HCT116 (cell line): ENCODE data around the gene RPL38. TPM values are rescaled to one million over a fixed set of nuclear protein-coding genes. Genes with fewer than 3 reads are reported as not detected.

Experiments used
- ATAC-seq: fragments of 200-7000 bp; cut with Tn5 transposase; 2 replicates; pipeline ENCODE4 v1.9.1; 2020; ENCODE audit warnings: mild to moderate bottlenecking, moderate library complexity
- BruUV-seq: library from RNA; stranded (reverse); fragments of 400-500 nt; replicated peaks from 2 replicates; lab custom pipeline; 2021; lab: Mats Ljungman, UMichigan
- CTCF ChIA-PET: fragments of 300-600 bp; sonication (Branson Sonifier 250); formaldehyde crosslinking; loops from one replicate; lab custom pipeline; 2021; ENCODE audit warnings: antibody characterized with exemption; lab: Charles Lee
- POLR2A ChIA-PET: fragments of 300-600, 350-600 bp; sonication (Branson Sonifier 250); formaldehyde crosslinking; loops from one replicate; lab custom pipeline; 2021; ENCODE audit warnings: antibody characterized with exemption; lab: Charles Lee
- RAD21 ChIA-PET, 2 experiments: fragments of 300-600 bp; sonication (Branson Sonifier 250); formaldehyde crosslinking; loops; one replicate each; lab custom pipeline; 2023; ENCODE audit warnings: low total read pairs in 2 of 2; ENCODE audit not compliant: uncharacterized antibody in 2 of 2, unreplicated experiment in 2 of 2, low non-redundant PET in 1 of 2; lab: Charles Lee
- DNase-seq: peaks from one replicate; pipeline ENCODE4 v3.0.0-alpha.2; 2010; ENCODE audit warnings: low read depth, low spot score
- H2AFZ ChIP-seq: fragments of 200-600 bp; shearing (Covaris generic), sonication (generic); 2 replicates; pipeline ENCODE4 v1.6.1; 2017; ENCODE audit warnings: low read depth, mixed run types, mixed read lengths, antibody characterized with exemption, low read length; ENCODE audit not compliant: poor library complexity, severe bottlenecking
- H3K27ac ChIP-seq: 2 replicates; pipeline ENCODE4 v1.5.1; 2012; ENCODE audit warnings: low read depth, low read length
- H3K27me3 ChIP-seq: fragments of 200-600 bp; sonication (generic); 2 replicates; pipeline ENCODE4 v1.6.1; 2016; ENCODE audit warnings: mixed run types, low read length, mixed read lengths; ENCODE audit not compliant: insufficient read depth
- H3K36me3 ChIP-seq, 2 experiments: fragments of 200-500 bp in 1 of 2; fragments of 200-600 bp in 1 of 2; sonication (Bioruptor generic) in 1 of 2; sonication (generic) in 1 of 2; 2 replicates each; pipeline versions ENCODE4 v1.5.1 to v1.6.1; 2014 to 2016; ENCODE audit warnings: low read length in 2 of 2, inconsistent platforms in 1 of 2, mixed read lengths in 1 of 2, mixed run types in 1 of 2; ENCODE audit not compliant: insufficient read depth in 2 of 2, control insufficient read depth in 1 of 2
- H3K4me1 ChIP-seq, 2 experiments: fragments of 200-600 bp in 1 of 2; sonication (generic) in 1 of 2; 2 replicates each; pipeline versions ENCODE4 v1.5.1 to v1.6.1; 2012 to 2017; ENCODE audit warnings: low read length in 2 of 2, inconsistent platforms in 1 of 2, mild to moderate bottlenecking in 1 of 2, mixed read lengths in 1 of 2, mixed run types in 1 of 2, moderate library complexity in 1 of 2; ENCODE audit not compliant: insufficient read depth in 2 of 2, control insufficient read depth in 1 of 2
- H3K4me2 ChIP-seq: fragments of 200-600 bp; sonication (generic); 2 replicates; pipeline ENCODE4 v1.6.1; 2017; ENCODE audit warnings: mixed run types, low read length, mixed read lengths
- H3K4me3 ChIP-seq, 2 experiments: fragments of 200-600 bp in 1 of 2; sonication (generic) in 1 of 2; replicated peaks in 1 of 2; 2 replicates each; pipeline ENCODE4 v1.5.1; 2011 to 2016; ENCODE audit warnings: low read length in 2 of 2, control low read depth in 1 of 2, low read depth in 1 of 2, mild to moderate bottlenecking in 1 of 2, mixed read lengths in 1 of 2, mixed run types in 1 of 2
- H3K79me2 ChIP-seq: fragments of 200-600 bp; sonication (generic); 2 replicates; pipeline ENCODE4 v1.6.1; 2017; ENCODE audit warnings: mild to moderate bottlenecking, mixed run types, low read length, moderate library complexity, mixed read lengths; ENCODE audit not compliant: insufficient read depth
- H3K9ac ChIP-seq: fragments of 200-600 bp; sonication (generic); 2 replicates; pipeline ENCODE4 v1.6.1; 2016; ENCODE audit warnings: low read length, mixed read lengths
- H3K9me2 ChIP-seq: fragments of 200-600 bp; sonication (generic), shearing (Covaris generic); 2 replicates; pipeline ENCODE4 v1.6.1; 2017; ENCODE audit warnings: mixed run types, mild to moderate bottlenecking, moderate library complexity; ENCODE audit not compliant: insufficient read depth
- H3K9me3 ChIP-seq, 2 experiments: fragments of 200-500 bp in 1 of 2; fragments of 200-600 bp in 1 of 2; sonication (Bioruptor generic) in 1 of 2; sonication (generic) in 1 of 2; 2 replicates each; pipeline ENCODE4 v1.6.1; 2014 to 2017; ENCODE audit warnings: low read length in 2 of 2, mixed read lengths in 2 of 2, inconsistent platforms in 1 of 2, low read depth in 1 of 2, mild to moderate bottlenecking in 1 of 2, mixed run types in 1 of 2, moderate library complexity in 1 of 2; ENCODE audit not compliant: control insufficient read depth in 1 of 2, insufficient read depth in 1 of 2
- H4K20me1 ChIP-seq: fragments of 200-600 bp; sonication (generic), shearing (Covaris generic); 2 replicates; pipeline ENCODE4 v1.6.1; 2017; ENCODE audit warnings: mixed run types, mild to moderate bottlenecking, moderate library complexity; ENCODE audit not compliant: insufficient read depth
- ELF1 ChIP-seq: IDR thresholded peaks from 2 replicates; pipeline ENCODE4 v1.6.1; 2012; ENCODE audit warnings: low read depth, borderline replicate concordance
- EZH2 ChIP-seq: fragments of 200-600 bp; sonication (generic); IDR thresholded peaks from 2 replicates; pipeline ENCODE4 v1.6.1; 2017; ENCODE audit warnings: antibody characterized with exemption, mixed run types
- RAD21 ChIP-seq: IDR thresholded peaks from 2 replicates; pipeline ENCODE4 v1.6.1; 2012; ENCODE audit warnings: low read depth, mild to moderate bottlenecking
- REST ChIP-seq: IDR thresholded peaks from 2 replicates; pipeline ENCODE4 v1.6.1; 2012; ENCODE audit warnings: low read depth
- SP1 ChIP-seq: IDR thresholded peaks from 2 replicates; pipeline ENCODE4 v1.6.1; 2012; ENCODE audit warnings: low read depth
- SRF ChIP-seq: IDR thresholded peaks from 2 replicates; pipeline ENCODE4 v1.6.1; 2012; ENCODE audit warnings: low read depth
- TCF7L2 ChIP-seq: IDR thresholded peaks from 2 replicates; pipeline ENCODE4 v1.7.0; 2011; ENCODE audit warnings: borderline replicate concordance, inconsistent platforms; ENCODE audit not compliant: insufficient read depth, insufficient read length; ENCODE audit errors: extremely low read depth
- ZBTB33 ChIP-seq: IDR thresholded peaks from 2 replicates; pipeline ENCODE4 v1.6.1; 2011; ENCODE audit warnings: mild to moderate bottlenecking, low read length, moderate library complexity; ENCODE audit not compliant: insufficient replicate concordance; ENCODE audit errors: extremely low read depth
- ZNF274 ChIP-seq: fragments of 200-500 bp; sonication (Bioruptor generic); IDR thresholded peaks from 2 replicates; pipeline ENCODE4 v1.6.1; 2014; ENCODE audit warnings: mild to moderate bottlenecking, low read depth, low read length, inconsistent platforms
- intact Hi-C: fragments of 100-400 bp; cut with micrococcal nuclease; formaldehyde crosslinking; loops from 2 replicates; pipeline ENCODE4 v1.10.0; 2022
- total RNA-seq: library from RNA; stranded (reverse); gene quantifications from one replicate; pipeline ENCODE4 v1.2.1, GENCODE V29; 2021; ENCODE audit not compliant: unreplicated experiment

The RPL38 gene
- total RNA-seq, 1 experiment from 2014 or later, result 1,628 TPM

GRCh38 chr17:74217037-74217730 is 13.7 kb downstream of the RPL38 start:
- intact Hi-C loops, result no loop called here
- Histone ChIP-seq H3K27ac (no peak overlapping the region), H2AFZ (no peak overlapping the region), H4K20me1 (no peaks in the 10 kb centered on the region), H3K36me3 (no peaks in the 10 kb centered on the region), H3K9ac (no peak overlapping the region), H3K4me1 (peaks cover 13 to 28% of the 10 kb centered on the region in 2 experiments), H3K79me2 (peaks cover 3% of the 10 kb centered on the region; the same call in 1 of the 2 replicates), H3K9me2 (no peaks in the 10 kb centered on the region), H3K4me3 (no peak overlapping the region), H3K27me3 (no peaks in the 10 kb centered on the region), H3K4me2 (no peak overlapping the region), H3K9me3 (no peaks in the 10 kb centered on the region)
- ChIA-PET POLR2A (no interaction called here), CTCF (interaction anchor here (1.9 kb wide), 1 partner anchor 18 kb away, joined by 6 read pairs; no protein-coding TSS in a partner anchor), RAD21 (no interaction called here)
- BruUV-seq, result no TSS peak
- ATAC-seq (no peak), DNase-seq (no peak)
- TF ChIP-seq TCF7L2 (no peak), EZH2 (no peak)

- H3K9me3 ChIP-seq, result no peaks in the 10 kb centered on the region
- no peaks in the 10 kb centered on the region for H3K36me3 ChIP-seq
- no peak overlapping the region for H3K4me3 ChIP-seq
- peaks cover 7 to 21% of the 10 kb centered on the region in 2 experiments; a peak in 3 of 4 replicates for H3K4me1 ChIP-seq
- no peak overlapping the region for H2AFZ ChIP-seq
- H3K27ac ChIP-seq, result no peak overlapping the region
- no TSS peak for BruUV-seq
- ATAC-seq, result no peak
- H3K79me2 ChIP-seq, result peaks cover 3% of the 10 kb centered on the region; the same call in 1 of the 2 replicates
- H3K9me2 ChIP-seq, result no peaks in the 10 kb centered on the region
- no peaks in the 10 kb centered on the region for H3K27me3 ChIP-seq
- ChIA-PET RAD21 (no interaction called here), CTCF (interaction anchor here (1.9 kb wide), 1 partner anchor 18 kb away, joined by 6 read pairs; no protein-coding TSS in a partner anchor), POLR2A (interaction anchor here (1.1 kb wide), 1 partner anchor 15 kb away, joined by 3 read pairs; the partner anchor contains the start of gene RPL38)
- H3K9ac ChIP-seq, result no peak overlapping the region
- H3K4me2 ChIP-seq, result no peak overlapping the region
- intact Hi-C loops, result no loop called here
- H4K20me1 ChIP-seq, result no peaks in the 10 kb centered on the region
- DNase-seq, result no peak
- TF ChIP-seq ZBTB33, result no peak
- no peak for TF ChIP-seq RAD21
- no peak for TF ChIP-seq REST
- TF ChIP-seq ELF1, result no peak
- TF ChIP-seq TCF7L2, result no peak
- TF ChIP-seq SP1, result no peak
- TF ChIP-seq SRF, result no peak
- TF ChIP-seq EZH2, result no peak
- no peak for TF ChIP-seq ZNF274
These were observed 14.4 kb downstream of the RPL38 start for GRCh38 chr17:74217888-74218287.
